HG03064 (cell line): ENCODE data around the gene ALPK1.
A peak's percentile ranks its signal among the peaks of the same experiment; 100 is the strongest.

Experiments
- ATAC-seq: cut with Tn5 transposase; IDR thresholded peaks from one replicate; pipeline ENCODE4 v1.9.1; 2021; ENCODE audit warnings: low read depth; ENCODE audit not compliant: unreplicated experiment

Gene ALPK1

DNA sequence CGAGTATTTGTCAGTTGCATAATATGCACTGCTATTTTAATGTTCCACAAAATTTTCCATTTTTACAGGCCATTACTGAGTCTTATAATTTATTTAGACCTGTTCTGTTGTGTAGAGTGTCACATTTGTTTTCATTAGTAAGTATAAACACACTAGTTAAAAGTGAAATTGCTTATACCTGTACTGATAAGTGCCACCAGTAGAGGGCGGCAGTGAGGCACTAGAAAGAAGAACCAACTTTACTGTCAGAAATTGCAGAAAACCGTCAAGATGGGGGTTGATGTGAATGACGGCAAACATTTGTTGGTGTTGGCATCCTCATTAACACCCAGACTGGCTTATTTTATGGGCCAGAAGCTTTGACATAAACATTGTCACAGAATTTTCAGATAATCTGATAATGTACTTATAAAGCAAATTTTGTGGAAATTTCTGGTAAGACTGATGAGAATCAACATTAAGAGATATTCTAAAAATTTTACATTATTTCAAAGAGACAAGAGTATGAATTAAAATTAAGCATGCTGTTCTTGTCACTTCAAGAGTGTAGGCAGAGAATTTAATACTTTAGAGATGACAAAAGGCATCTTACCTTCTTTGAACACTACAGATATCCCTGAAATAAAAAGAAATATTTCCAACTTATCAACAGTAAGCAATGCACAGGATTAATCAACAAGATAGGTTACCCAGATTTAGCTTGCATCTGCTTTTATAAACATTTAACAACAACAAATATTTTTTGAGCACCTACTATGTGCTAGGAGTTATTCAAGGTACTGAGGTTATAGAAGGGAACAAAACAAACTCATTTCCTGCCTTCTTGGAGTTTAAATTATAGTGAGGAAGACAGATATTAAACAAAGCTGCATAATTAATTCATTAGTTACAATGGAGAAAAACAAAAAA, 24.9 kb downstream of the ALPK1 start:
- no peak for ATAC-seq

DNA sequence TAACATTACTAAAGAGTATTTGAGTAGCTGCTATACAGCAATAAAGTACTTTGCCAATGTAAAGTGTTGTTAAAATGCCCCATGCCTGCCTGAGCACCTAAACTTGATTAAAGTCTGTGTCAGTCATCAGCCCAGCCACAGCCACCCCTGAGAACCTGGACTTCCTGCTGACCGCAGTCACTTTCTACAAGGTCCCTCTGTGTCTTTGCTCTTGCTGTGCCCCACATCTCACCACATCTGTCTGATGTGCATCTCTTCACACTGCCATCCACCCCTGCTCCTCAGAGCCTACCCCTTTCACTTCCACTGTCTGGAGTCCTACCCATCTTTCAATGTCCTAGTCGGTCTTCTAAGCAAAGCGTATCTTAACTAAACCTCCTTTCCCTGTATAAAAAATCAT, 25.7 kb downstream of the ALPK1 start:
- ATAC-seq: no peak

DNA sequence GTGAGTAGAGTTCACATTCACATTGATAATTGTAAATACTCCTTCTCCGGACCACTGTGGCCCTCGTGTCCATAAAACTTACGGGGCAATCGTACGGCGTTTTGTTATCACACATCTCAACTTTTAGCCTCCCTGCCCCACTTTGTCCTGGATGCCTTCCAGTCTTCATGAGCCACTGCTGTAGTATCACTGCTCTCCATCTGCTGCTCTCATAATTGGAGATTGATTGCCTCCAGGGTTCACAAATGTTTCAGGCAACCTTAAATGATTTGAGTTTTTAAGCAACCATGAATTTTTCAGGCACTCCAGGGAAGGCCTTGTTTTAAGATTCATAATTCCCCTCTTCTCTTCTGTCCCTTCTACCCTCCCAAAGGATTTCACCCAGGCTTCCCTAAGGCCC, 28.4 kb downstream of the ALPK1 start:
- no peak for ATAC-seq

DNA sequence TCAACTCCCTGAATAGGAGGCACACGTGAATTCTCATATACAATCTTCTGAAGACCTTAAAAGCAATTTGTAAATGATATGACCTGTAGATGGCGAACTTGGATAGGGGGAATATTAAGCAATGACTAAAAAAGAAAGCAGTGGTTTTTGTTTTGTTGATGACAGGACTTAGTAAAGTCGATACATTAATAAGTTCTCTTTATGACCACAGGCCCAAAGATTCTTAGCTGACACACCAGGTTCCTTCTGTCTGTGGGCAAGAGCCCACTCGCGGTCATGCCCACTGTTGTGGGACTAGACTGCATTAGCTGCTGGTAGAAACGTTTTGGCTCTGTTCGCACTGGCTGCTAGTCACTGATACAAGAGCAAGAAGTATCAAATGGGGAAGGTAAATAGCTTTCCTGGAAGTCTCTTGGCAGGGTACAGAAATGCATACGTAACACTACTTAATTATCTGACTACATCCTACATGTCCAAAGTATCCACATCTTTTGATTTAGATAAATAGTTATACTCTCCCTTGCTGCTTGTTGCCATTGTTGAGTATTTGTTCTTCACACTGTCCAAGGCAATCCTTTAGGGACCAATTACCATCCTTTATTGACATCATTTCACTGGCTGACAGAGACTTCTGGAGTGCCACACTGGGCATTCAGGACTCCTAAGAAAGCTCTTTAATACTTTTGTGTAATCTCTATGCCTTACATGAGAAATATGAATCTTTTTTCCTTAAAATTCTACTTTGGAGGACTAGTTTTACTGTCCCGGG, 31.0 kb downstream of the ALPK1 start:
- peak; percentile 71 for ATAC-seq

DNA sequence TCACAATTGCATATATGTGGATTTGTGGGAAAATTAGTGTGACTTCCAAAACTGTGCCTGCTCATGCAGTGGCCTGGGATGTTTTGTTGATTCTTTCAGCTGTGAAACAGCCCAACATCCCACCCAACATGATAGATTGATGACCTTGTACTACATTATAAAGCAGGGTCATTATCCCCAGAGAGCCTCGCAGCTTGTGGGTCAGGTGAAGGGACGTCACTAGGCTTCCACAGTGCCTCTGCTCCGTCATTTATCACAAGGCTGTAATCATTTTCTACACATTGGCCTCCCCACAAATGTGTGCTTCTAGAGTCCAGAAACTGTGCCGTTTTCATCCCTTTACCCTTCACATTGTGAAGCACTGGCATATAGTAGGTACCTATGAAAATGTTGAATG, 31.6 kb downstream of the ALPK1 start:
- ATAC-seq: no peak

DNA sequence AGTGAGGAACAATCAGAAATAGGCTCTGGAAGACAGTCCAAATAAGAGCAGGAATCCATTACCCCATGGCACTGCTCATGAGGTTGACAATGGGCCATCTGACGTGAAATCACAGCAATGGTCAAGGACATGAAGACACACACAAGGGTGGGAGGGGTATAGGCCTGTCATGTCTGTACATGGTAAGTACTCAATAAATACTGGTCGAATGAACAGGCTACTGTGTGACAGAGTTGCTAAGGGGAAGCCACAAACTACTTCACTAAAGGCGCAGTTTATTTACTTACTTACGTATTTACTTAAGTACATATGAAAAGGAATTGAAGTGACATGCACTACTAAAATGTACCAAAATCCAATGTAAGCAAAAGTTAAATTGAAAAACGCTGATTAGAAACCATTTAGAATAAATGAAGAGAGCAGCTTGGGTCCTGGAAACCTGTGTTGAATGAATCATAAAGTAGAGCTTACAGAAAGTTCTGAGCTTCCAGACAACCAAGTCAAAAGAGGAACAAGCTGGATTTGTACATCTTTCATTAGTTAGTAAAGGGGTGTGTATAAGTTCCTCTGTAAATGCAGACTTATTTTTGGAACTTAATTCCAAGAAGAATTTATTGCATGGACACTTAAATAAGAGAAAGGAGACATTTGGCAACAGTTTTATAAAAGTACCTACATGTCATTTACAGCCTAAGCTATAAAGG, 32.7 kb downstream of the ALPK1 start:
- ATAC-seq: no peak

DNA sequence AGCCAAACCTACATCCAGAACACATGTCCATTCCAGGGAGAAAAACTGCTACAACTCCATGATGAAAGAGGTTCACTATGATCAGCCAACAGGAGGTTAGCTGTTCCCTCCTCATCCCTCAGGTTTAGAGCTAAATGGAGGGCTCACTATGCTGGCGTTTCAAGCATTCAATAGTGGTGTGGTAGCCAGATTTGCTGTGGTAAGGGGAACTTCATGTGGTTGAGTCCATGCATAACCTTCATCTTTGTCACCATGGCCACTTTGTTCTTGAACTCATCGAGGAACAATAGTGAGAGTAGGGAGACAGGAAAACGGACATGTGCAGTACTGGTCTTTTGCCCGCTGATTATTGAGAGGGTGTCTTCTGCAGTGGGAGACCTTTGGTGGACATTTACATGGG, 33.8 kb downstream of the ALPK1 start:
- ATAC-seq: no peak

DNA sequence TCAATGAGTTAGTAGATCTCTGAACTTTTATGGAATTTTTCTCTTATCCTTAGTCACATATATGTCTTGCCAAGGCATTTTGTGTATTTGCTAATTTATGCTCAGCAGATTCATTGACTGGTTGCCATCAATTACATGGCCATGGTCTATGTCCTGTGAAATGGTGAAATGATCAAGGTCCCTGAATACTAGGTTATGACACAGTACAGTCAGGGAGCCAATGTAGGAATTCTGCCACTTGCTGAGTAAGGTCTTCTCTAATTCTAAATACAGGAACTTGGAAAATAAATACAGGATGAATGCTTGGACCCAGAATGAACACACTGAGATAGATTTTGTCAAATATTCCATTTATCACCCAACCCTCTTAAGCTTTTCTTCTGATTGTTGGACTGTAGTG, 35.2 kb downstream of the ALPK1 start:
- ATAC-seq: no peak

DNA sequence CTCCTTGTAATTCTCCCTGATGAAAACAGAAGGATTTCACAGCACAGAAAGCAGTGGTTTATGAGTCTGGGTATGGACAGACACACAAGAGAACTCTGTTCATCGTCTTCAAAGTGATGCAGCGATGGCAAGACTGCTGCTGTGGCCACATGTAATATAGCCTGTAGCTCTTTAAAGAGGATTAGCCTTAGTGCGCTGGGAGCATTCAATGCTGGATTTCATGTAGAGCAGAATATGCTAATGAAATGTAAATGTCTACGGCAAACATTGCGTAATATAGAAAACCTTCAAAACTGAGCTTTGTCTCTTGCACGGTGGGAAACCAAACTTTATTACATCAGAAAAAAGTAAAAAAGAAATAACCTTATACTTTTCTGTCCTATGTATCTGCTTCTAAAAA, 42.9 kb downstream of the ALPK1 start:
- no peak for ATAC-seq

DNA sequence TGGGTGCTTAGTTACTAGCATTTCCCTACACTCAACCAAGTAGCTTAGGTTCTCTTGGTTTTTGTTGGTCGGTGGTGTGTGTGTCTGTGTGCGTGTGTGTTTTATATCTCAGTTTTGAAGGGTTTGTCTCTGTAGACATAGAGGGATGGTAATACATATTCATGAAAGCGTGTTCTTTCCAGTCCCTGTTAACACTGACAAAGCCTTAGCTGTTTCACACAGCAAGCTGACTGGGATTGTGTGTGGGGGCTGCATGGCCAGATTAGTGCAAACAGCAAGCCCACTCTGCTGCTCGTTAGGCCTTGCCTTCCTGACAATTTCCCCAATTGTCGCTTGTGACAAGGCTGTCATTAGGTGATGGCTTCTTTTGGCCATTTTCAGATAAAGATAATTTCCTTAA, 43.9 kb downstream of the ALPK1 start:
- no peak for ATAC-seq

DNA sequence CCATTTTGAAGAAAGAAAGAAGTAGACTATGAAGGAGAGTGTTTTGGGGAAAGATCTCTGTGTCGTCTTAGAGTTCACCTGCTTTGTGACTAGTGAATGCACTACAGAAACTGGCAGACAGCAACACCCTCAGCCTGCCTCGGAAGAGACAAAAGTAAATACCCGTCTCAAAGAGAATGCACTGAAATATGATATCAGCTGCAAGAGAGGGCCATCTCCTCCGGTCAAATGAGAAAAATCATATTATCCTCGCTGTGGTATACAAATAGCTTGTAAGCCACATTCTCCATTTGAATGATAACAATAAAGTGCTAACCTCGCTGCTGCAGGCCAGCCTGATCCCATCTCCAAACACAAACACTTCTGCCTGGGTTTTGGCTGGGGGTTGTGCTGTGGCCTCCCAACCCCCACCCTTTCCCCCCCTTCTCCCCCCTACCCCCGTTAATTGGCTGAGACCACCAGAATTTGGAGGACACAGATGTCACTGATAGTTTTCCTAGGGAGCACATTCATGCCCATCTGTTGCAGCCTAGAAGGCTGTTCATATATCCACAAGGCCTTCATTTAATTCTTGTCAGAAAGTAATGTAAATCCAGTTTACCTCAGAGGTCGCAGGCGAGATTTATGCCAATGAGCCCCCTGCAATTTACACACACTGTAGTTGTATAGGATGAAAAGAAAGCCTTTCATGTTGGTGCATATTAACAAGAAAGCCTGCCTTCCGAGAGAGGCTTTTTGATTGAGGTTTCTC, 46.3 kb downstream of the ALPK1 start:
- no peak for ATAC-seq

DNA sequence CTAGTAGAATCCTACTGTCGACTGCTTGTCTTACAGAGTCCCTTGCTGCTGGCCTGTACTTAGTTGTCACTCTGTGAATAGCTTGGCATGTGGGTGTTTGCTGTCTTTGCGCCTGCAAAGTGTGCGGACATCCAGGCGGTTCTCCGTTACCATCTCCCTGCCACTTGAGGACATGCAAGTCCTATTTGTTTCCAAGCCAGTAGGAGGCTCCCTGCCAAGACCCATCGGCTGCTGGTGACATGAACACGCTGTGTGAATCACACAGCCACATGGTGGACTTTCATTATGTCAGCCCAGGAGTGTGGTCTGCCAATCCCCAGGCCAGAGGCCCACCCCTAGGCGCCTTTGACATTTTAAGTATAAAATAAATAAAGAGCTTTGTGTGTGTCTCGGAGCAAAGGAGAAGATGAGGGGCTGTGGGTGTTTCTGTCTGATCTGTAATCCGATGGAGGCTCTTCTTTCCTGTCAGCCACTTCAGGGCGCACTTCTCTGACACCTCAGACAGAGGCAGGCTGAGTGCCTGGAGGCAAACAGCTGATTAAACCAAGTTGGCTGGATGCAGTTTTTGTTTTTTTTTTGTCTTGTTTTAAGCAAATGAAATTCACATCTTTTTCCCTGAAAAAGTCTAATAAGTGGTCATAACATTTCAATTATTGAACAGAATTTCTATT, 51.5 kb downstream of the ALPK1 start:
- no peak for ATAC-seq

DNA sequence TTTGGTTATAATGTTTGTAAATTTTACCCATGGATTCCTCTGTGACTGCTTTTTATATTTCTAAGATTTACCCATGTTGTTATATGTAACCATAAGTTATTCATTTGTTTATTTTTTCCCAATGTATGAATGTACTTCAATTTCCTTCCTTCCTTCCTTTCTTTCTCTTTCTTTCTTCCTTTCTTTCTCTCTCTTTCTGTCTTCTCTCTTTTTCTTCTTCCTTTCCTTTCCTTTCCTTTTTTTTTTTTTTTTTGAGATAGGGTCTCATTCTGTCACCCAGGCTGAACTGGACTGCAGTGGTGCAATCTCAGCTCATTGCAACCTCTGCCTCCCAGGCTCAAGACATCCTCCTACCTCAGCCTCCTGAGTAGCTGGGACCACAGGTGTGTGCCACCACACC, 55.6 kb downstream of the ALPK1 start:
- no peak for ATAC-seq

DNA sequence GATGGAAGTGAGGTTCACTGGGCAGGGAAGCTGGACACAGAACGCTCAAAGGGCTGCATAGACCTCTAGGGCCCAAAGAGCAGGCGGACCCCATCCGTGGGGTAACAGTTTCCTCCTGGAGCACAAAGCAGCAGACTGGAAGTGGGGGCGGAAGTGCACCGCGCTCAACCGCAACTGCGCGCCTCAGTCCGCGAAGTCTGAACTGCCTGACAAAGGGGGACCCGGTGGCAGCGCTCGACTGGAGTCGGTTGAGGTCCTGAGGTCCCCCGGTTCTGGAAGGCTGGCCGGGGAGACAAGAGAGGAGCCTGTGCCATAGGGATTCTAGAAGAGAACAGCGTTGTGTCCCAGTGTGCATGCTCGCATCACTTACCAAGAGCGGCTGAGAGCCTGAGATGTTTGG, 58.5 kb downstream of the ALPK1 start:
- no peak for ATAC-seq

DNA sequence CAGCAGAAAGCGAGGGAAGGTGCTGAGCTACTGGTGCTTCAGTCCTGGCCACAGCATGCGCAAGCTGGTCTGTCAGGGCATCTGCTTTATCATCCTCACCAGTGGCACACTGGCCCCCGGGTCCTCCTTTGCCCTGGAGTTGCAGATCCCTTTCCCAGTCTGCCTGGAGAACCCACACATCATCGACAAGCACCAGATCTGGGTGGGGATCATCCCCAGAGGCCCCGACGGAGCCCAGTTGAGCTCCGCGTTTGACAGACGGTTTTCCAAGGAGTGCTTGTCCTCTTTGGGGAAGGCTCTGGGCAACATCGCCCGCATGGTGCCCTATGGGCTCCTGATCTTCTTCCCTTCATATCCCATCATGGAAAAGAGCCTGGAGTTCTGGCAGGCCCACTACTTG, 60.3 kb downstream of the ALPK1 start:
- ATAC-seq: no peak

DNA sequence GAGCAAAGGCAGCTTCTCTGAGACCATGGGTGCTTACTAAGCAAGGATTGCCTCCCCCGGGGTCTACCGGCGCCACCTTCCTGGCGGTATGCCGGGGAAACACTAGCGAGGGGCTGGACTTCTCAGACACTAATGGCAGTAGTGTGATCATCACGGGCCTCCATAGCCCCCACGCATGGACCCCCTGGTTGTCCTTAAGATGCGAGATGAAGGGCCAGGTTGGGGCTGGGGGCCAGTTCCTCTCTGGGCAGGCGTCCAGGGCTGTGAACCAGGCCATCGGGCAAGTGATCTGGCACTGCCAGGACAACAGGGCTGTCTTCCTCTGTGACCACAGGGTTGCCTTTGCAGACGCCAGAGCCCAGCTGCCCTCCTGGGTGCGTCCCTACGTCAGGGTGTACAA, 60.7 kb downstream of the ALPK1 start:
- ATAC-seq: no peak

DNA sequence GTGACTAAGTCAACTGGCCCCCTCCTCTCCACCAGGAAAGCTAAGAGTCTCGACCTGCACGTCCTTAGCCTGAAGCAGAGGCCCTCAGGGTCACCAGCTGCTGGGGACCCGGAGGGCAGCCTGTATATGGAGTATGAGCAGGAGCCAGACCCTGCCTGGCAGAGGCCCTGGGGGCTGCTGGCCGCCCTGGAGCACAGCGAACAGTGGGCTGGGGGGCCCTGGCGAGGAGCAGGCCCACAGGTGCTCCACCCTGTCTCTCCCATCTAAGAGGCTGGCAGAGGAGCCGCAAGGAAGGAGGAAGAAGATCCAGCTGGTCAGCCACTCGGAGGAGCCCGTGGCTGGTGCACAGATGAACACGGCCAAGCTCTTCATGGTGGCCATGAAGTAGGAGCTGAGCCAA, 61.2 kb downstream of the ALPK1 start:
- ATAC-seq: no peak

DNA sequence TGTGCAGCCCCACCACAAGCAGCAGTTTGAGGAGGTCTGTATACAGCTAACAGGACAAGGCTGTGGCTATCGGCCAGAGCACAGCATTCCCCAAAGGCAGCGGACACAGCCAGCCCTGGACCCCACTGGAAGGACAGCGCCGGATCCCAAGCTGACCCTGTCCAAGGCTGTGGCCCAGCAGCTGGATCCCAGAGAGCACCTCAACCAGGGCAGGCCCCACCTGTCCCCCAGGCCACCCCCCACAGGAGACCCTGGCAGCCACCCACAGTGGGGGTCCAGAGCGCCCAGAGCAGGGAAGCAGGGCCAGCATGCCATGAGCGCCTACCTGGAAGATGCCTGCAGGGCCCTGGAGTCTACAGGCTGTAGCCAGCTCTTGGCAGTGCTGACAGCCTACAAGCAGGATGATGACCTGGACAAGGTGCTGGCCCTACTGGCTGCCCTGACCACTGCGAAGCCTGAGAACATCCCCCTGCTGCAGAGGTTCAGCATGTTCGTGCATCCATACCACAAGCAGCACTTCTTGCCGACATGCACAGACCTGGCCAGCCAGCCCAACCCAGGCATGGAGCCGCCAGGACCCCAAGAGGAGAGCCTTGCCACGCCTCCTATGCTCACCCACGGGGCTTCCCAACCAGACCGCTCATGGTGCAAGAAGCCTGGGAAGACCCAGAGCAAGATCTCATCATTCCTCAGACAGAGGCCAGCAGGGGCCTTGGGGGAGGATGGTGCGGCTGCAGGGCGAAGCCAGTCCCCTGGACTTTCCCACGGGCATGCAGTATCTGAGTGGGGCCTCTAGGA, 62.0 kb downstream of the ALPK1 start:
- ATAC-seq: no peak

DNA sequence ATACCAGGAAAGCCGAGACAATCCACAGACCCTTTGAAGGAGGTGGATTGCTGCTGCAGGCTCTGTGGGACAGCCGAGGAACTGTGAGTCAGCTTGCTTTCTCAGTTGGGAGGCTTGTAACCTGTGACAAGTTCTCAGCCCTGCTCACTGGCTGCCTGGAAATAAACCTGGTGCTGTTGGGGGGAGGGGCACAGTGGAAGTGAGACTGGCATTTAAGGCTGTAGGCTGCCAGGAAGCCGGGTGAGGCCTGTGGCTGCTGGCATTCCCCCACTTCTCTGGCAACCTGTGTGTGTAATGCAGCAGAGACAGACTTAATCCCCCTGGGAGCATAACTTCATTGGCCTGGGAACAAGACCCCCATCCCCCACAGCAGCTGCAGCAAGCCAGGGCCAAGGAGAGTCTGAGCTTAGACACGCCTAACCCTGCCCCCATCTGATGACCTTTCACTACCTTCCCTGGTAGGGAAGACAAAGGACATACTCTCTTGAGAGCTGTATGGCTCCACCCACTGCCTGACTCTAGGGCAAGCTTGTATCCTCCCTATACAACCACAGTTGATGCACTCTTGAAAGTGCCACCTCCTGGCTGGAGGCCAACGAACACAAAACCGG, 64.1 kb downstream of the ALPK1 start:
- ATAC-seq: no peak
